ENCODE data around the gene GRK5. TPM values are rescaled to one million over a fixed set of nuclear protein-coding genes. Genes with fewer than 3 reads are reported as not detected.
A peak's percentile ranks its signal among the peaks of the same experiment; 100 is the strongest.

GRK5 gene
- total and polyA plus RNA-seq, 2 experiments from 2014 or later = 5.2 to 13.7 TPM

- H3K9me2 ChIP-seq (ENCODE audit: insufficient read depth) = no peaks in the 10 kb centered on the region
- peaks cover 17% of the 10 kb centered on the region for H3F3A ChIP-seq (ENCODE audit: insufficient read depth)
- no peaks in the 10 kb centered on the region for H3K27me3 ChIP-seq (replicated peaks; ENCODE audit: insufficient read depth)
- no peaks in the 10 kb centered on the region for H4K20me1 ChIP-seq (ENCODE audit: insufficient read depth)
- H3K9me3 ChIP-seq (ENCODE audit: low read depth) = no peaks in the 10 kb centered on the region
- in situ Hi-C loops (cut with MboI) = no loop called here
- peak overlapping the region; percentile 18 for H3K9ac ChIP-seq
- H3K4me1 ChIP-seq (ENCODE audit: insufficient read depth) = peaks cover 15% of the 10 kb centered on the region
- no peak overlapping the region for H3K4me3 ChIP-seq
- peak overlapping the region; percentile 78 for H3K27ac ChIP-seq
- TF ChIP-seq EZH2phosphoT487 (IDR thresholded peaks at IDR 0.05; ENCODE audit: insufficient read depth, low read depth) = no peak
- TF ChIP-seq EZH2 (IDR thresholded peaks at IDR 0.05; ENCODE audit: insufficient read depth, poor library complexity, severe bottlenecking) = no peak
- peak overlapping the region; percentile 14 for H3K4me2 ChIP-seq (ENCODE audit: unreplicated experiment)
- no peak overlapping the region for H2AFZ ChIP-seq
- WGBS, 2 experiments (ENCODE audit: low coverage in 1 of 2, low lambda C conversion rate in 2 of 2, missing lambda C conversion rate in 2 of 2) = 82% methylated on average over 8 to 9 of the region's 9 CpGs
- peak; percentile 19 for DNase-seq
- H3K79me2 ChIP-seq (ENCODE audit: insufficient read depth) = peaks cover 48% of the 10 kb centered on the region
- H3K36me3 ChIP-seq (ENCODE audit: low read depth) = no peaks in the 10 kb centered on the region
These were observed 99.2 kb downstream of the GRK5 start for GRCh38 chr10:119306514-119306951.

DNA sequence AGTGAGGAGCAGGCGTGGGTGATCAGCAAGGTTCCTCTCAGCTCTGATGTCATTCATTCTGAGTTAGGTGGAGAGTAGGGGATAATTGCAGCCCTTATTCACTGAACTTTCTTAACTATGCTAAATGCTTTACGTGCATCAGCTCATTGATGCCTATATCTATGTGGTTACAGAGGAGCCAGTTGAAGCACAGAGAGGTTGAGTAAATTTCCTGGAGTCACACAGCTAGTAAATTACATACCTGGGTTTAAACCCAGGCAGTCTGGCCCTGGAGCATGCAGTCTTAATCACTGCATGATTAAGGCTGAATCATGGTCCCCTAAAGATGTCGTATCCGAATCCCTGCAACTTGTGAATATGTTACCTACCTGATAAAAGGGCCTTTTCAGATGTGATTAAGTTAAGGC, 99.6 kb downstream of the GRK5 start:
- no peaks in the 10 kb centered on the region for H3K9me3 ChIP-seq (ENCODE audit: low read depth)
- no peak overlapping the region for H3K4me3 ChIP-seq
- no peak overlapping the region for H3K27ac ChIP-seq
- in situ Hi-C loops (cut with MboI) = no loop called here
- H3K79me2 ChIP-seq (ENCODE audit: insufficient read depth) = peaks cover 48% of the 10 kb centered on the region
- TF ChIP-seq EZH2 (IDR thresholded peaks at IDR 0.05; ENCODE audit: insufficient read depth, poor library complexity, severe bottlenecking) (no peak), EZH2phosphoT487 (IDR thresholded peaks at IDR 0.05; ENCODE audit: insufficient read depth, low read depth) (no peak)
- H3F3A ChIP-seq (ENCODE audit: insufficient read depth) = peaks cover 17% of the 10 kb centered on the region
- no peaks in the 10 kb centered on the region for H3K36me3 ChIP-seq (ENCODE audit: low read depth)
- DNase-seq = peak; percentile 58
- no peaks in the 10 kb centered on the region for H3K27me3 ChIP-seq (replicated peaks; ENCODE audit: insufficient read depth)
- H3K9me2 ChIP-seq (ENCODE audit: insufficient read depth) = no peaks in the 10 kb centered on the region
- H4K20me1 ChIP-seq (ENCODE audit: insufficient read depth) = no peaks in the 10 kb centered on the region
- no peak overlapping the region for H2AFZ ChIP-seq
- H3K4me1 ChIP-seq (ENCODE audit: insufficient read depth) = peaks cover 15% of the 10 kb centered on the region
- H3K9ac ChIP-seq = no peak overlapping the region
- no peak overlapping the region for H3K4me2 ChIP-seq (ENCODE audit: unreplicated experiment)
- WGBS, 2 experiments (ENCODE audit: low coverage in 1 of 2, low lambda C conversion rate in 2 of 2, missing lambda C conversion rate in 2 of 2) = 50 to 53% methylated on average over 4 of the region's 4 CpGs

DNA sequence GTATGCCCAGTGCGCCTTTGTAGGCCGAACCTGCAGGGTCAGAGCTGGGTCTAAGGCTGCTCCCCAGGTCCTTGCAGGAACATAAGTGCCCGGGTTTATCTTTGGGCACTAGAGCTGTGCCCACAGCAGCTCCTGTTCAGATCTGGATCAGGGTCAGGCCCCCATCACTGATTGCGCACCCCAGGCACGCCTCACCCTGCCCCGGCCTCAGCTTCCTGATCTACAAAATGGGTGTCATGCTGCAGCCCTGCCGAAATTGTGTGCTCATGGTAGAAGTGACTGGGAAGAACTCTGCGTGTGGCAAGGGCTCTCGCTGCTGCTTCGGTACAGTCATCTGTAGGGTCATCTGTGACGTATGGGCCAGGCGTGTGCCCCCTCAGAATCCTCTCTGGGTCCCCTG, 100.7 kb downstream of the GRK5 start:
- Histone ChIP-seq H3K27me3 (replicated peaks; ENCODE audit: insufficient read depth) (no peaks in the 10 kb centered on the region), H3K4me2 (ENCODE audit: unreplicated experiment) (no peak overlapping the region), H2AFZ (no peak overlapping the region), H3K9me3 (ENCODE audit: low read depth) (no peaks in the 10 kb centered on the region), H3K36me3 (ENCODE audit: low read depth) (no peaks in the 10 kb centered on the region), H3K4me1 (ENCODE audit: insufficient read depth) (peaks cover 15% of the 10 kb centered on the region), H3K27ac (no peak overlapping the region), H3K4me3 (no peak overlapping the region), H3K79me2 (ENCODE audit: insufficient read depth) (peaks cover 53% of the 10 kb centered on the region), H3F3A (ENCODE audit: insufficient read depth) (peaks cover 17% of the 10 kb centered on the region), H4K20me1 (ENCODE audit: insufficient read depth) (no peaks in the 10 kb centered on the region), H3K9ac (no peak overlapping the region), H3K9me2 (ENCODE audit: insufficient read depth) (no peaks in the 10 kb centered on the region)
- in situ Hi-C loops (cut with MboI) = no loop called here
- WGBS, 2 experiments (ENCODE audit: low coverage in 1 of 2, low lambda C conversion rate in 2 of 2, missing lambda C conversion rate in 2 of 2) = 98% methylated on average over 12 of the region's 12 CpGs
- TF ChIP-seq EZH2 (IDR thresholded peaks at IDR 0.05; ENCODE audit: insufficient read depth, poor library complexity, severe bottlenecking) (no peak), EZH2phosphoT487 (IDR thresholded peaks at IDR 0.05; ENCODE audit: insufficient read depth, low read depth) (no peak)
- no peak for DNase-seq

- no peak for DNase-seq
- Histone ChIP-seq H3K4me3 (no peak overlapping the region), H3K36me3 (ENCODE audit: low read depth) (no peaks in the 10 kb centered on the region), H3K4me1 (ENCODE audit: insufficient read depth) (peaks cover 15% of the 10 kb centered on the region), H3K27ac (no peak overlapping the region), H3K9me2 (ENCODE audit: insufficient read depth) (no peaks in the 10 kb centered on the region), H3K9ac (no peak overlapping the region), H3K79me2 (ENCODE audit: insufficient read depth) (peaks cover 59% of the 10 kb centered on the region), H4K20me1 (ENCODE audit: insufficient read depth) (no peaks in the 10 kb centered on the region), H3F3A (ENCODE audit: insufficient read depth) (peaks cover 17% of the 10 kb centered on the region), H3K27me3 (replicated peaks; ENCODE audit: insufficient read depth) (no peaks in the 10 kb centered on the region), H2AFZ (no peak overlapping the region), H3K4me2 (ENCODE audit: unreplicated experiment) (no peak overlapping the region), H3K9me3 (ENCODE audit: low read depth) (no peaks in the 10 kb centered on the region)
- in situ Hi-C loops (cut with MboI) = no loop called here
- TF ChIP-seq EZH2phosphoT487 (IDR thresholded peaks at IDR 0.05; ENCODE audit: insufficient read depth, low read depth) = no peak
- no peak for TF ChIP-seq EZH2 (IDR thresholded peaks at IDR 0.05; ENCODE audit: insufficient read depth, poor library complexity, severe bottlenecking)
- 93 to 94% methylated on average over 24 of the region's 24 CpGs for WGBS, 2 experiments (ENCODE audit: low coverage in 1 of 2, low lambda C conversion rate in 2 of 2, missing lambda C conversion rate in 2 of 2)
These were observed 101.4 kb downstream of the GRK5 start for GRCh38 chr10:119308551-119309422.
